Activated CD4-positive, alpha-beta T cell treated with anti-CD3 and anti-CD28 coated beads, Interleukin-2, amount 50 U/mL, for 16 hours (primary cell): Measurements from ENCODE around the gene CORO2A.
A peak's percentile ranks its signal among the peaks of the same experiment; 100 is the strongest.
"Not testable (repeated sequence)": the region's sequence is repeated elsewhere in the genome, so short reads cannot be mapped to it uniquely, and the experiment has no call there.

Experiments used
- DNase-seq: peaks from one replicate; pipeline ENCODE4 v3.0.0-alpha.2; 2020

Gene CORO2A

DNA sequence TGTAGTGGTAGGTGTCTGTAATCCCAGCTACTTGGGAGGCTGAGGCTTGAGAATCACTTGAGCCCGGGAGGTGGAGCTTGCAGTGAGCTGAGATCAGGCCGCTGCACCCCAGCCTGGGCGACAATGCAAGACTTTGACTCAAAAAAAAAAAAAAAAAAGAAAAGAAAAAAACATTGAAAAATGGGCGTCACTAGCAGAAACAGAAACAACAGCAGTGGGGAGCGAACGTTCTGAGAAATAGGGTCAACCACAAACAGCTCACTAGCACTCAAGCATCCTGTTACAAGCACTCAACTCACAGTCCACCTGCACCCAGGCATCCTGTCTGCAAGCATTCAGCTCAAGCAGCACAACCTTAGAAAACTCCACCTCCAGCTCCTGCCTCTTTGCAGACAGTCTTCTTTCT, 90.6 kb downstream of the CORO2A start:
- DNase-seq = peak; percentile 95

DNA sequence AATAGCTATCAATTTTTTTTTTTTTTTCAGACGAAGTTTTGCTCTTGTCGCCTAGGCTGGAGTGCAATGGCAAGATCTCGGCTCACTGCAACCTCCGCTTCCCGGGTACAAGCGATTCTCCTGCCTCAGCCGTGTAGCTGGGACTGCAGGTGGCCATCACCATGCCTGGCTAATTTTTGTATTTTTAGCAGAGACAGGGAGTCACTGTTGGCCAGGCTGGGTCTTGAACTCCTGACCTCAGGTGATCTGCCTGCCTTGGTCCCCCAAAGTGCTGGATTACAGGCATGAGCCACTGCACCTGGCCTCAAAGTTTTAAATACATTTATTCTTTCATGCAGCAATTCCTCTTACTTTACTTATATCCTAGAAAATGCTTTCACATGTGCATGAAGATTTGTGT, 91.0 kb downstream of the CORO2A start:
- DNase-seq = no peak

DNA sequence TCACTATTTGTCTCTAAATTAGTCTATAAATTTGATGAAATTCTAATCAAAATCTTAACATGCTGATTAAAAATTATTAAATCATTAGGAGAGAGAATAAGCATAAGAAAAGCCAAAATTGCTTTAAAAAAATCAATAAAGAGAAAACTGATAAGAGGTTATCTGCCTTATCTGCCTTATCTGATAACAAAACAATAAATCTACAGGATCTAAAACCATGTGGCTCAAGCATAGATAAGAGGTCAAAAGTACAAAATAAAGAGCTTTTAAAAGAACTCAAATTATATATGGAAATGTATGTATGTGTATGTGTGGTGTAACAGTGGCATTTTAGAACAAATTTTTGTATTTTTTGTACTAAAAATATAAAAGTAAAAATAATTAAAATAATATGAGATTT, 92.0 kb downstream of the CORO2A start:
- no peak for DNase-seq

DNA sequence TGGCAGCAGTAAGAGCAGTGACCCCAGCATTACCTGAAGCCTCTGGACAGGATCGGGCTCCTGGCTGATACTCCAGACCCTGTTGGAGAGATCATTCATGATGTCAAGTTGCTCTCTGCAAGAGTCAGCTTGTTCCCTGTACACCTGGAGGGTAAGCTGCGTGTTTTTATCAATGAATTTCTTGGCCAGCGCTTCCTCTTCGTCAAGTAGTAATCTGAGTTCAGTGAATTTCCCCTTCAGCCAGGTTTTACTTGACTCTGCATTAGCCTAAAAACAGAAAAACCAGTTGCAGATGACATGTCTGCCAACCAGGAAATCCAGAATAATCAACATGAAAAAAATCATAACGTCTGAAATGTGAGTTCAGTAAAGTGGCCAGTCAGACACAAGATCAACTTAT, 92.5 kb downstream of the CORO2A start:
- DNase-seq = no peak

DNA sequence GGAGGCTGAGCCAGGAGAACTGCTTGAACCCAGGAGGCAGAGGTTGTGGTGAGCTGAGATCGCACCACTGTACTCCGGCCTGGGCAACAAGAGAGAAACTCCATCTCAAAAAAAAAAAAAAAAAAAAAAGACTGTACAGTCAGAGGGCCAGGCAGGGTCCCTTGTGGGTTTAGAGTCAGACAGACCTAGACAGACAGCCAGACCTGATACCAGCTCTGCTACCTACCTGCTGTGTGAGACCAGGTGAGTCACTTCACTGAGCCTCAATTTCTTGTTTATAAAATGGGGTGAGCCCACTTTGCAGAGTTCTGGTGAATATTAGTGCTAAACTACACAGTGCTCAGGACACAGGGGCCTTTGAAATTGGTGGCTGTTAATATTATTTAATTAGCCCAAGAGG, 93.1 kb downstream of the CORO2A start:
- no peak for DNase-seq

DNA sequence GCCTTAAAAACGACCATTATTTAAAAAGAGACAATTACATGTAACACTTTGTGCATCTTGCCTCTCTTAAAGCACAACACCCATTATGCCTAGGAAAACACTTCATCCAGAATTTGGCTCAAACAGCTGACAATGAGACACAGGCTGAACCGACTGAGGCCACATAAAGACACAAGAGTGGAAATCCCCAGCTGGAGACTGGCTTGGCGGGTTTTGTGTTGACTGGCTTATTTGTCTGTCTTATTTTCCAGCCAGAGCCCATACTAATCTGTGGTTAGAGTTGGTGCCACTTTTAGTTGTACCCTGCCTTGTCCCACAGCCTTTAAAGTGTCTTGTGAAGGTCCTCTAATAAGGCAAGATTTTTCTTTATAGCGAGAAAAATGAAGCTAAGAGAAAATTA, 94.6 kb downstream of the CORO2A start:
- DNase-seq = peak; percentile 85

DNA sequence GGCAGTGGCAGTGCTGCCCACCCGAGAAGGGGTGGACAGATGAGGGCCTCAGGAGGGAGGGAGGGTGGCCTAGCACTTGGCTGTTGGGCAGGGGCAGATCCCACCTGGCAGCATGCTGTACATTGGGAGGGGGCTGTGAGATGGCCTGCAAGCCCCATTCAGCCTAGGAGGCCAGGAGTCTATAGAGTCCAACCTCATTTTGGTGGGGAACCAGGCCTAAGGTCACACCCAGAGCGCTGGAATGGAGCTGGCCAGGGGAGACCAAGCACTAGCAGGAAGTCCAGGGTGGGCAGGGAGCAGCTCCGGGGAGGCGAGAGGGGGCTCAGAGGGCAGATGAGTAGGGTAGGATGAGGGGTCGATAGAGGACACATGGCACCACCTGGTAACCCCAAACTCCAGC, 96.3 kb downstream of the CORO2A start:
- DNase-seq = no peak

DNA sequence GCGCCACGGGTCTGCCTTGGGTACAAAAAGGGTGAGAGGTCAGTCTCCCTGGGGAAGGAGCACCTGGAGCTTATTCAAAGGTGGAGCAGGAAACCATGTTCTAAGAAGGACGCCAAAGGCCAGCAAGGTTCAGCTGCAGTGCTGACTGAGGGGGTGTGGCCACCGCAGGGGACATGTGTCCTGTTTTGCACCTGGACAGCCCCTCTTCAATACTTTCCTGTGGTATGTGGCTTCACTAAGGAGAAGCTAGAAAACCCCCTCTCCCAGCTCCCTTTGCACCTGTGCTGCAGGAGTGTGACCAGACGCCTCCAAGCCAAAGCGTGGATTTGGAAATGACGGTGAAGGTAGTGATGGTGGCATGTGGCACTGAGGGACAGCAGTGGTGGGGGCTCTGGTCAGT, 97.0 kb downstream of the CORO2A start:
- DNase-seq = no peak

DNA sequence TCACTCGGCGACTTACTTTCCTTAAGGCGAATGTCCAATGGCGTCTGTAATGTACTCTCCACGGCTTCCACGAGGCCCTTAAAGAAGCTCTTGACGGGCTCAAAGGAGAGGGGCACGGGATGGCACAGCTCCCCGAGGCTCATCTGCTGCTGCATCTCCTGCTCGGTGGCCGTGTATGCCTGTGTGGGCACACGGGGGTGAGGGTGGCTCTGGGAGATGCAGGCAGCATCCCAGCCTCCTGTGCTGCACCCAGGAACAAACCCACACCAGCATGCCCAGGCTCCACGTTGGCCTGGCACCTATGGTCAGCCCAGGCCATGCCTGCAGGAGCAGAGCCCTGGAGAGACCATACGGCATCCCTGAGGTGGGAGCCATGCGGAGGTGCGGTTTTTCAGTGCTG, 97.6 kb downstream of the CORO2A start:
- no peak for DNase-seq

DNA sequence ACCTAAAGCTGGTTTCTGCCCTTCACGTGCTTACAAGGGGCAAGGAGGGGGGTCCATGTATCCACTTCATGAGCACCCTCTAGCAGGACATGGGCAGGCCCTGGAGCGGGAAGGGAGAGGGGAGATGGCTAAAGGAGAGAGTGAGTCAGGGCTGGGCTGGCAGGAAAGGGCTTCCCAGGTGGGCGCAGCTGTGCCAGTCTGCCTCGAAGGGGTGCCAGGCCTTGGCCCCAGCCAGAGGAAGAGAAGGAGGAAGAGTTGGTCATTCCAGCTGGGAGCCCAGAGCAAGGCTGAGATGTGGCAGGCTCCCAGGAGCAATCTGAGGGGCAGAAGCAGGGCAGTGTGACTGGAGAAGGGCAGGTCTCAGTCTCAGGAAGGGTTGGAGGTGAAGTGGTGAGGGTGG, 98.1 kb downstream of the CORO2A start:
- no peak for DNase-seq

DNA sequence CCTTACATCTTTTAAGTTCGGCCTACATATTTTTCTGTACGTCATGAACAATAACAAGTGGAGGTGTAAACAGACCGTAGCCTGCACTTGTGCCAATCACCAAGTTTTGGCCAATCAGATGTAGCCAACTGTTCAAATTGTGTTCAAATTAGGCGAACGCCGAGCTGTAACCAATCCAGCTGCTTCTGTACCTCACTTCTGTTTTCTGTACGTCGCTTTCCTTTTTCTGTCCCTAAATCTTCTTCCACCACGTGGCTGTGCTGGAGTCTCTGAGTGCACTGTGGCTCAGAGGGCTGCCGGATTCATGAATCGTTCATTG, 99.9 kb downstream of the CORO2A start:
- no peak for DNase-seq

DNA sequence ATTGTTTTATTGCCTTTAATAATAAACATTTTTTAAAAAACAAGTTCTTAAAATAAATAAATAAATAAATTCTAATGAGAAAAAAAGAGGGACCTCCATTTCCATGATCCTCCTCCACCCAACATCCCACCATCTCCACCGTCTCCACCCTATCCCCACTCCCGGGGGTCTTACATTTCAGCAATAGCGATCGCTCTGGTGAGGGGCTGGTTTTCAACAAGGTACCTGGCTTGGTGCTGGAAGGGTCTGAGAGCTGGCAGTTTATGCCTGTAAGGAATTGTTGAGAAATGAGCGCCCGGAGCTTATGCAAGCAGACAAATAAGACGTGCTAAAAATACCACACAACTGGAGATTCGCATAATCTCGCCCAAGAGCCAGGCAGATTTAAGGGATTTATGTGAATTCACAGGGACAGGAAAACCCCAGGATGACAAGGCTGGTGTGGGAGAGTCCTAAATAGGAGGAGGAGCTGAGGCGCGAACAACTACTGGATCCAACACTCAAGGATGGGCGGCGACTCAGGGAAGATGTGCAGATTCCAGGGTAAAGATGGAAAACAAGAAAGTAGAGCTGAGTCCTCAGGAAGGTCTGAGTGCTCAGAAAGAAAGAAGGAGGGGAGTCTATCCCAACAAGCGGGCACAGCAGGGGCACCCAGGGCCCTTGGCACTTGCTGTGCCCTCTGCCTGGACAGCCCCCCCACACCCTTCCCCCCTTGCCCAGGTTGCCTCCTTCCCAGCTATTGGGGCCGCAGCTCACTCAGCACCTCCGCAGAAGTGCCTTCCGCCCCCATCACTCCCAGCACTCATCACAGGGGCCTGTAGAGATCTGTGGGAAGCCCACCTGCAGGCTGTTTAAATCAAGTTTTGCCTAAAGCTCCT, 100.5 kb downstream of the CORO2A start:
- no peak for DNase-seq

DNA sequence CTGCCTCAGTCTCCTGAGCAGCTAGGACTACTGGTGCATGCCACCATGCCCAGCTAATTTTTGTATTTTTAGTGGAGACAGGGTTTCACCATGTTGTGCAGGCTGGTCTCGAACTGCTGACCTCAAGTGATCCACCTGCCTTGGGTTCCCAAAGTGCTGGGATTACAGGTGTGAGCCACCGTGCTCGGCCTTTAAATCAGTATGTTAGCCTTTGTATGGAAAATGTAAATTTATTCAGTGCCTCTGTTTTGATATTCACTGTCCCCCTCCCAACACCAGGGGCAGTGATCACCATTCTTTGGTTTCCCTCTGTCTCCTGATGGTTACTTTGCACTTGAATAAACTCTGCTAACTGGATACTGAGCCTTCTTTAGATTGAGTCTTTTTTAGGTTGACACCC, 101.8 kb downstream of the CORO2A start:
- DNase-seq = not testable (repeated sequence)

DNA sequence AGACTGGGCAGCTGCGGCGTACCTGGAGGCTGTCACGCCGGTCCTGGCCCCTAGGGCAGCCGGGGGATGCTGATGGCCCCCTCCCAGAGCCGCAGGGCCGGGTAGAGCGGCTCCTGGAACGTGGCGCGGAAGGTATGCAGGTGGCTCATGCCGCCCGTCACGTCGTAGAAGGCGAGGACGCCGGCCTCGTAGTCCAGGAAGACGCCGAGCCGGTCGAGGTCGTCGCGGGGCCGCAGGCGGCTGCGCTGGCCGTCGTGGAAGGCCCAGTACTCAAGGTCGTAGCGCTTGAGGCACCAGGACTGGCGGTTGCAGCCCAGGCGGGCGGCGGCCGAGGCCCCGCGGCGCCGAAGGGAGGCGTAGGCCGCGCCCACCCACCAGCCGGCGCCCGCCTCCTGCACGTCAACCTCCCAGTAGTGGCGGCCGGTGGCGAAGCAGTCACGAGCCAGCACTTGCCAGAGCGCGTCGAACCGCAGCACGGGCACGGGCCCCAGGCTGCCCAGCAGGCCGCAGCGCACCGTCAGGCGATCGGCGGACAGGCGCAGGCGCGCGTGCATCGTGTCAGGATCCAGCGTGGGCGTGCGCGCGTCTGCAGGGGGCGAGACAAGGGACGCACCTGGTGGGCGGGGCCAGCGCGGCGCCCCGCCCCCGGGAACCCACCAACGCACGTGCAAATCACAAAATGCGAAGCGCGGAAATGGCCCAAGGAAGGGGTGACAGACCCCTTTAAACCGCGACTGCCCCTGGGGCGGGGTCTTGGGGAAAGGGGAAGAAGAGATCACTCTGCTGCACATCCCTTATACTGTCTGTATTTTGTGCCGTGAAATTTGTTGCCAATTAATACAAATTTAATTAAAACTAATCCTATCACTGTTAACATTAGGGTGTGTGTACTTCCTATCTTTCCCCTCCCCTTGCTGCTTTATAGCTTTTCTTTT, 104.8 kb downstream of the CORO2A start:
- no peak for DNase-seq

DNA sequence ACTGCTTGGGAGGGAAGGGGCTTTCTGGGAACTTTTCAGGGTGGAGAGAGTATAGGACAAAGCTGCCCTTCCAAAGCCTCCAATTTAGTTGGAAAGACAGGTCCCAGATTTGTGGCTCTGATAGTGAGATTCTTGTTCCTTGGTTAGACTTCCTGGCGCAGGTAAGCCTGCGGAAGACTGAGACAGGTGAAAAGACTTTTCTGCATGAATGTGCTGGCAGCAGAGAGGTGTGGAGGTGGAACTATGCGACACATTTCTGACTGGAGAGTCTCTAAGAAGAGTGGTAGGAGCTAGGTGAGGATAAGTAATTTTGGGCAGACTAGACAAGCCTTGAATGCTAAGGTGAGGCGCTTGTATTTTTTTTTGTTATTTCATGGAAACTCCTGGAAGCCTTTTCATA, 106.0 kb downstream of the CORO2A start:
- DNase-seq = no peak

DNA sequence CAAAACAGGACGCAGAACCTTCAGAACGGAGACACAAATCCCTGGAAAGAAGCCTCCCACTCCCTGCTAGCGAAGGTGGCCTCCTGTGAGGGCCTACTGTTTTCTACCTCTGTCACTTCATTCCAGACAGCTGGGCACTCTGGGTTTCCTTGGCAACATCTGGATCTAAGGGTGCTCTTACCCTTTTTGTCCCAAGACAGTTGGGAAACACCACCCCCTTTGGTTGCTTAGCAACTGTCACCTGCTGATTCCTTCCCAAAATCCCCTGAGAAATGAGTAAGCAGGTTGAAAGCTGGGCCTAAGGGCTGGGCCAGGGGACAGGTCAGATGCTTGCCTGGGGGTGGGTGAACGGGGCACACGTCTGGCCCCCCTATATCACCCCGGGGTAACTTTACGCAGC, 106.5 kb downstream of the CORO2A start:
- DNase-seq = no peak

DNA sequence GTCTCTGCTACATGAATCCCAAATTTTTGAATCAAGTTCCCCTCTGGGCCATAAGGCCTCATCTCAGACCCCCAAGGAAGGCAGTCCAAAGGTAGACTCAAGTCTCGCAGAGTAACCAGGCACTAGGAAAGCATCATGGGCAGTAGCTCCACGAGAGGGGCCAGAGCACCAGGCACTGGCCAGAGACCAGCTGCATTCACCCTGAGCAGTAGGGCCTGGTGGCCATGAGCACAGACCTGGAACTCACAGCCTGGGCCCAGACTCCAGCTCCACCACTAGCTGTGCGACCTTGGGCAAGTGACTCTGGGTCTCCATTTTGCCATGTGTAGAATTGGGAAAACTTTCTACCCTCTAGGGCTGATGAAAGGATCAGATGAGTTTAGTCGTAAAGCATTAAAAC, 107.4 kb downstream of the CORO2A start:
- DNase-seq = no peak

DNA sequence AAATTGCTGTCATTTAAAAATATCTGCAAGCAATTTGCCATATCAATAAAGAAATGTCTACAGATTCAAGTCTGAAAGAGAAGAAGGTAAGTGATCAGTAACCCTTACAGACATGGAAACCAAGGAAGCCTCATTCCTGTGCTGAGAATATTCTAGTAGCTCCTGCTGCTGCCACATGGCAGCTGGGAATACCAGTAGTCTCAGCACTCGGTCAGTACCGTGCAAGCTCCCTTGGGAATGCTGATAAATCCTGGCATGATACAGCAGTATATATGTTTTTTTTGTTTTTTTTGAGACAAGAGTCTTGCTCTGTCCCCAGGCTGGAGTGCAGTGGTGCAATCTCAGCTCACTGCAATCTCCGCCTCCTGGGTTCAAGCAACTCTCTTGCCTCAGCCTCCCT, 108.0 kb downstream of the CORO2A start:
- no peak for DNase-seq

DNA sequence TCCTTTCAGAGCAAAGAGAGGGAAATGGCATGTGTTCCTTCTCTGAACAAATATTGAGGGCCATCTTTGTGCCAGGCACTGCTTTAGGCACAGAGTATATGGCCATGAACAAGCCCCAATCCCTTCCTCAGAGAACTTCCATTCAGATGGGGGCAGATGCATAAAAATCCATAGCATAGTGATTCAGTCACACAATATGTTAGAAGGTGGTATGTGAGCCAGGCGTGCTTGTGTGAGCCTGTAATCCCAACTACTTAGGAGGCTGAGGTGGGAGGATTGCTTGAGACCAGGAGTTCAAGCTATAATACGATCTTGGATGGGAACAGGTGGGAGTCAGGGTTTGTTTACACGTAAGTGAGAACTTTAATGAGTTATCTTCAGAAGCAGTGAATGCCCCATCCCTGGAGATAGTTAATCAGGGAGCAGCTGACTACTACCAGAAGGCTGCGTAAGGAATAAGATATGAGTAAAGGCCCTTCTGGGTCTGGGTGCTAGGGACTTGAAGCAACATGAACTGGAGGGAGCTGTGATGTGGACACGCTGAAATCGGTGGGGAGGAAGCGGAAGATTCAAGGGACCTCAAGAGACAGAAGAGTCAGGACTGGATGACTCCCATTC, 108.8 kb downstream of the CORO2A start:
- DNase-seq = no peak

DNA sequence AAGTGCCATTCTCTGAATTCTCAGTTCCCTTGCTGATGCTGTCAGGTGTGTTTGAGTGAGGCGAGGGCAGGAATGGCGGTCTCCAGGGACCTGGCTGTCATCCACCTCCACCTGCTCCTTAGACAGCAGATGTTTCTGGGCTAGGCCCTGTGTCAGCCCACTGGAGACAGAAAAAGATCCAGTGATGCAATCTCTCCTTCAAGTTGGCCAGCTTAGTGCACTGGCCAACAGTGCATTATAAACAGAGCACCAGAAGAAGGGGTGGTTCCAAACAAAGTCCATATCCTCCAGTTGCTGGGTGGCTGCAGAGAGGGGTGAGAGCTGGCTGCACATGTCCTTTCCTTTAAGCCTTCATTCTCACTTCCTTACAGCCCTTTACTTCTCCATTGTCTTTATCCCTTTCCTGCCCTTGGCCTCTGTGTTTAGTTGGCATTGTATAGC, 109.4 kb downstream of the CORO2A start:
- DNase-seq = no peak

DNA sequence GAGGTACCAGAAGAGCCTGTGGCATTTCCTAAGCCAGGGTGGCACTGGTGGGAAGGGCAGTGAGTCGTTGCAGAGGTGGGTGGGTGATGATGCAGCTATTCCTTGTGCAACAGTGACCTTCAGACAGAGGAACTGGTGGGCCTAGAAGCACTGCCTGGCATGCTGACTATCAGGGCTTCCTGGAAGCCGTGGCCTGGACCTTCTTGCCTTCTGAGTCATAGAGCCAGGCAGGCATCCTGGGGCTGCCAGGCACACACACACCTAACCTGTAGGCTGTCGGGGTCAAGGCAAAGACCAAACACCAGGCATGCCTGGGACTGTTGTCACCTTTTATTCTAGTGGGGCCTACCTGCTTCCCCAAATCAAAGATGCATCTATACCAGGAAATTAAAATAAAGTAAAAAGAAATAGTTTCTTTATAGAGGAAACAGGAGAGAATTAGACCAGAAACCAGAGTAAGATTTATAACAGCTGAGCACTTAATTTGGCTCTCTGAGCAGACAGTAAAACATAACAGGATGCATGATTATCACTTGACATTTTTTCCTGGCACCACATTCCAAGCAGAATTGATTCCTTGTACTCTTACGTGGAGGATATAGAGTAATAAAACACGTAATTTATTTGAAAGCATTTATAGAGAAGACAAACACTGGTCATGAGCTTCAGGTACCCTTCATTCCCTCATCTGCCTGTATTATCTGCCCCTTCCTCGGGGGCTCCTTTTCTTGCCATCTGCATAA, 110.8 kb downstream of the CORO2A start:
- DNase-seq = peak; percentile 59

DNA sequence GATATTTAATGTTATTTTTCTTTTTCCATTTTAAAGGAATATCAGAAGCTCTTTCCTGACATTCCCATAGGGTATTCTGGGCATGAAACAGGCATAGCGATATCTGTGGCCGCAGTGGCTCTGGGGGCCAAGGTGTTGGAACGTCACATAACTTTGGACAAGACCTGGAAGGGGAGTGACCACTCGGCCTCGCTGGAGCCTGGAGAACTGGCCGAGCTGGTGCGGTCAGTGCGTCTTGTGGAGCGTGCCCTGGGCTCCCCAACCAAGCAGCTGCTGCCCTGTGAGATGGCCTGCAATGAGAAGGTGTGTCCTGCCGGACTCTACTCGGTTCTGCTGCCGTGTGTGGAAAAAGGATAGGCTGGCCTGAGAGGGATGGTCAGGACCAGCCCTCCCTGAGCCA, 111.7 kb downstream of the CORO2A start:
- no peak for DNase-seq

DNA sequence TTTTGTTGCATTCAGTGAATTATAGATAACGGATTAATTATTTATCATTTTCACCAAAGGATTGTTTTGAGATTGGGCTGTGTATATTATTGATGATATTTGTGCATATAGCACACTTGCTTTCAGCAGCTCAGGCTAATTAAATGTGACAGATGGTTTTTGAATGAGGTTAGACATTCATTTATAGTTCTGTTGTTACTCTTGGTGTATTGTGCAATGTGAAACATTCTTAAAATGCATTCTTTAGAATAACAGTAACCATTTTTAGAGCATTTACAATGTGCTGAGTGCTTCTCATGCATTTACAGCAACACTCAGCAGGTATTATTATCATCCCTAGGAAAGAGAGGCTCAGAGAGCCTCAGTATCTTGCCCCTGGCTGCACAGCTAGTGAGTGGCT, 112.1 kb downstream of the CORO2A start:
- no peak for DNase-seq
